Ishikawa (cell line): ENCODE results near the gene NBDY.

Source experiments
- CREB1 ChIP-seq: IDR thresholded peaks from 2 replicates; pipeline ENCODE4 v1.6.1; 2012; ENCODE audit warnings: low read depth
- TAF1 ChIP-seq: IDR thresholded peaks from 2 replicates; pipeline ENCODE4 v1.6.1; 2012; ENCODE audit warnings: low read depth, mild to moderate bottlenecking
- TF ChIP-seq, protein P1 (sequence below): IDR thresholded peaks from 2 replicates; pipeline ENCODE4 v1.6.1; 2012; ENCODE audit warnings: low read depth, mild to moderate bottlenecking

DNA sequence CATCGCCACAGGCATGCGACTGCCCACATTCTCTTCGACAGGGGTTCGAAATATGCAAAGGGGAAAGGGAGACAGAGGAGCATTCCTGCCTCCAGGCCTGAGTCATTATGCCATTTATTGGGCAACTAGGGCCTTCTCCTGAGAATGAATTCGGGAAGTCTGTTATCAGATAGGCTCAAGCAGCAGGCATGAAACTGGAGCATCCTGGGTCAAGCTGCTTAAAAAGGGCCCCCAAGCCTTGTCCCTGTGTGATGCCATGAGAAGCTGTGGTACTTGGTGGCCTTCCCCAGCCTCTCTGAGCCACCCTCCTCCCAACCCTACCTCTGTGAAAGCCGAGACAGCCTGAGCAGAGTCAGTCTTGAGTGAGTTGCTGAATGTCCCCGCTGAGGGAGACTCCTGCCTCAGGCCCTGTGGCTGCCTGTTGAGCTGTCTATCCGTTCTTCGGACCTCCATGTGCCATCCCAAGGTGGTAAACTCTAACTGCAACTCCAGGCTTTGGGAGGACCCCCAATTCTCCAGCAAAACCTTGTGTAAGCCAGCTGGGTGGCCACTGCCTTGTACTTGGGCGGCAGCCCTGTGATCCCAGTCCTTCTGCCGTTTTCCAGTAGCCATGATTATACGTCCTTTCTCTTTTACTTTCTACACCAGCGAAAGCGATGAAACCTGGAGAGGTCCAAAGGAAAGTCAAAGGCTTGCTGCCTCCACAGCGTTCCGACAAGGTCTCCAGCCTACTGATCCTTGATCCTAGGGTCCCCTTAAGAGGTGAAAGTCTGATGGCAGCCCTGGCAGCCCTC lies 37.7 kb downstream of the NBDY start:
- TF ChIP-seq, protein P1, sequence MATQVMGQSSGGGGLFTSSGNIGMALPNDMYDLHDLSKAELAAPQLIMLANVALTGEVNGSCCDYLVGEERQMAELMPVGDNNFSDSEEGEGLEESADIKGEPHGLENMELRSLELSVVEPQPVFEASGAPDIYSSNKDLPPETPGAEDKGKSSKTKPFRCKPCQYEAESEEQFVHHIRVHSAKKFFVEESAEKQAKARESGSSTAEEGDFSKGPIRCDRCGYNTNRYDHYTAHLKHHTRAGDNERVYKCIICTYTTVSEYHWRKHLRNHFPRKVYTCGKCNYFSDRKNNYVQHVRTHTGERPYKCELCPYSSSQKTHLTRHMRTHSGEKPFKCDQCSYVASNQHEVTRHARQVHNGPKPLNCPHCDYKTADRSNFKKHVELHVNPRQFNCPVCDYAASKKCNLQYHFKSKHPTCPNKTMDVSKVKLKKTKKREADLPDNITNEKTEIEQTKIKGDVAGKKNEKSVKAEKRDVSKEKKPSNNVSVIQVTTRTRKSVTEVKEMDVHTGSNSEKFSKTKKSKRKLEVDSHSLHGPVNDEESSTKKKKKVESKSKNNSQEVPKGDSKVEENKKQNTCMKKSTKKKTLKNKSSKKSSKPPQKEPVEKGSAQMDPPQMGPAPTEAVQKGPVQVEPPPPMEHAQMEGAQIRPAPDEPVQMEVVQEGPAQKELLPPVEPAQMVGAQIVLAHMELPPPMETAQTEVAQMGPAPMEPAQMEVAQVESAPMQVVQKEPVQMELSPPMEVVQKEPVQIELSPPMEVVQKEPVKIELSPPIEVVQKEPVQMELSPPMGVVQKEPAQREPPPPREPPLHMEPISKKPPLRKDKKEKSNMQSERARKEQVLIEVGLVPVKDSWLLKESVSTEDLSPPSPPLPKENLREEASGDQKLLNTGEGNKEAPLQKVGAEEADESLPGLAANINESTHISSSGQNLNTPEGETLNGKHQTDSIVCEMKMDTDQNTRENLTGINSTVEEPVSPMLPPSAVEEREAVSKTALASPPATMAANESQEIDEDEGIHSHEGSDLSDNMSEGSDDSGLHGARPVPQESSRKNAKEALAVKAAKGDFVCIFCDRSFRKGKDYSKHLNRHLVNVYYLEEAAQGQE, result no peak
- no peak for TF ChIP-seq CREB1
- TF ChIP-seq TAF1, result no peak
